ENCODE measurements around the gene SCN5A.
A peak's percentile ranks its signal among the peaks of the same experiment; 100 is the strongest.

The SCN5A gene

DNA sequence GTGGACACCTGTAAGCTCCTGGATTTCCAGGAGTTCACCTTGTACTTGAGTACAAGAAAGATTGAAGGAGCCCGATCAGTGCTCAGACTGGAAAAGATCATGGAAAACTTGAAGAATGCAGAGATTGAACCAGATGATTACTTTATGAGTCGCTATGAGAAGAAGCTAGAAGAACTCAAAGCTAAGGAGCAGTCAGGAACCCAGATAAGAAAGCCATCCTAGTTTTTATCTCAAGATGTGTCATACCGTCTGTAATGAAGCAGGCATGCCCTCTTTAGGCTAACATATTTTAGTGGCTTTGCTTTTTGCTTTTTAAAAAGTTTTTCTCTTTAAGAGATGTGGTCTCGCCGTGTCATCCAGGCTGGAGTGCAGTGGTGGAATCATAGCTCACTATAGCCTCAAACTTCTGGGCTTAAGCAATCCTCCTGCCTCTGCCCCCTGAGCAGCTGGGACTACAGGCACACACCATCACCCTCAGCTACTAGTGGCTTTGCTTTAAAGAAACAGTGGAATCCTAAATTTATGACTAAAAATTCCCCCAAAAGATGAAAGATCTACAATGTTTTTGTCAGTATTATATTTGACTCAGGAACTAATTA lies 125.2 kb downstream of the SCN5A start:
- no peak overlapping the region for H3K4me3 ChIP-seq (ENCODE audit: low read depth, low read length)
- no peaks in the 10 kb centered on the region for H3K27me3 ChIP-seq
- TF ChIP-seq, protein P1, sequence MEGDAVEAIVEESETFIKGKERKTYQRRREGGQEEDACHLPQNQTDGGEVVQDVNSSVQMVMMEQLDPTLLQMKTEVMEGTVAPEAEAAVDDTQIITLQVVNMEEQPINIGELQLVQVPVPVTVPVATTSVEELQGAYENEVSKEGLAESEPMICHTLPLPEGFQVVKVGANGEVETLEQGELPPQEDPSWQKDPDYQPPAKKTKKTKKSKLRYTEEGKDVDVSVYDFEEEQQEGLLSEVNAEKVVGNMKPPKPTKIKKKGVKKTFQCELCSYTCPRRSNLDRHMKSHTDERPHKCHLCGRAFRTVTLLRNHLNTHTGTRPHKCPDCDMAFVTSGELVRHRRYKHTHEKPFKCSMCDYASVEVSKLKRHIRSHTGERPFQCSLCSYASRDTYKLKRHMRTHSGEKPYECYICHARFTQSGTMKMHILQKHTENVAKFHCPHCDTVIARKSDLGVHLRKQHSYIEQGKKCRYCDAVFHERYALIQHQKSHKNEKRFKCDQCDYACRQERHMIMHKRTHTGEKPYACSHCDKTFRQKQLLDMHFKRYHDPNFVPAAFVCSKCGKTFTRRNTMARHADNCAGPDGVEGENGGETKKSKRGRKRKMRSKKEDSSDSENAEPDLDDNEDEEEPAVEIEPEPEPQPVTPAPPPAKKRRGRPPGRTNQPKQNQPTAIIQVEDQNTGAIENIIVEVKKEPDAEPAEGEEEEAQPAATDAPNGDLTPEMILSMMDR (IDR thresholded peaks at IDR 0.05; ENCODE audit: low read depth, low read length) = no peak
- no peaks in the 10 kb centered on the region for H3K36me3 ChIP-seq
- H3K4me1 ChIP-seq = no peaks in the 10 kb centered on the region
- DNase-seq = no peak
- H3K9me3 ChIP-seq = no peaks in the 10 kb centered on the region

DNA sequence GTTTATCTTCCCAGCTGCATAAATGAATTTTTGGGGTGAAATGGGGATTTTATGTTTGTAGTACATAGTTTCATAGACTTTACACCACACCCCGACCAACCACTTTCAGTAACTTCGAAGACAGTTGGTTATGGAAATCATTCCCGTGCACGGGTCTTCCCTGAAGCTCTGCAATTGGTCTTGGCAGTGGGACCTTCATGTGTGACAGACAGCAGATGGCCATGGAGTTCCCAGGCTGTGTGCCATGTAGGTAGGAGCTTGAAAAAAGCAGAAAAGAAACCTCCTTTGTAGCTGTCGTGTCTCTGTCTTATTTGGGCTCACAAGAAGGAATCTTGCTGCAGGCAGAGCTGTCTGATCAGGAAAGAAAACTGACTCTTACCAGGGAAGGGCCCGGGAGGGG lies 127.5 kb downstream of the SCN5A start:
- no peaks in the 10 kb centered on the region for H3K36me3 ChIP-seq
- no peak overlapping the region for H3K4me3 ChIP-seq (ENCODE audit: low read depth, low read length)
- no peaks in the 10 kb centered on the region for H3K4me1 ChIP-seq
- H3K27me3 ChIP-seq = no peaks in the 10 kb centered on the region
- DNase-seq = no peak
- H3K9me3 ChIP-seq = no peaks in the 10 kb centered on the region
- TF ChIP-seq, protein P1 (IDR thresholded peaks at IDR 0.05; ENCODE audit: low read depth, low read length) = no peak

GRCh38 chr3:38521391-38521987 lies 128.0 kb downstream of the SCN5A start:
- DNase-seq = peak; percentile 53
- no peaks in the 10 kb centered on the region for H3K27me3 ChIP-seq
- no peaks in the 10 kb centered on the region for H3K36me3 ChIP-seq
- no peak overlapping the region for H3K4me3 ChIP-seq (ENCODE audit: low read depth, low read length)
- no peaks in the 10 kb centered on the region for H3K9me3 ChIP-seq
- H3K4me1 ChIP-seq = no peaks in the 10 kb centered on the region
- TF ChIP-seq, protein P1 (IDR thresholded peaks at IDR 0.05; ENCODE audit: low read depth, low read length) = peak; percentile 79

DNA sequence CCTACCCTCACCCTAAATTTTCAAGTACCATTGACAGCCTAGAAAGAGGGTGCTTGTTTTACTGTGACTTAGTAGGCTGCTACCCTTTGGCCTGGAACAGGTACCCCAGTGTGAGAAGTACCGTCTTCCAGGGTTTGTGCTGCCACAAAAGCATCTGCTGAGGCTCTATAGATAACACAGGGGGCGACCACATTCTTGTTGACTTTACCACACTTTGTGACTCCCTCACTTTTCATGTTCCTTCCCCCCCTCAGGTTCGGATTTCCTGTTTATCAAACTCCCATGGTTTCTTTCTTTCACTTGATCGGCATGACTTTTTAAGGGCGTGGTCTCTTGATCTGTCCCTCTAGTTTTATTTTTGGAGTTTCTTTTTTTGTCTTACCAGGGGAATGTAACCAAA lies 129.8 kb downstream of the SCN5A start:
- no peaks in the 10 kb centered on the region for H3K9me3 ChIP-seq
- no peaks in the 10 kb centered on the region for H3K27me3 ChIP-seq
- no peak overlapping the region for H3K4me3 ChIP-seq (ENCODE audit: low read depth, low read length)
- DNase-seq = no peak
- no peaks in the 10 kb centered on the region for H3K36me3 ChIP-seq
- TF ChIP-seq, protein P1 (IDR thresholded peaks at IDR 0.05; ENCODE audit: low read depth, low read length) = no peak
- H3K4me1 ChIP-seq = no peaks in the 10 kb centered on the region

DNA sequence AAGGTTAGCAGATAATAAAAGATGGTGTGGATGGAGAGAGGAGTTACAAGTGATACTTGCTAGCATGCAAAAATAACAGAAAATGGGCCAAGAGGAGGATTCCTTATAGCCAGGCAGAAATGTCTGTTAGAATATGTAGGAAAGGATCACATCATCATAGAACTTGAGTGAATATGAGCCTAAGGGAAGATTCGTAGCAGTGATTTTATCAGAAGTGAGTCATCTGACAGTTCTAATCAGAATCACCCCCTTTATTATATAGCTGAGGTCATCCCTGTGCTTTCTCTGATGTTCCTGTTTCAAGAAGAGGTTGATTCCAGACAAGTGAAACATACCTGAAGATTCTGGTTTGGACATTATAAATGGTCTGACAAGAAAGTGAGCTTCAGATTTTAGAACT lies 130.5 kb downstream of the SCN5A start:
- TF ChIP-seq, protein P1 (IDR thresholded peaks at IDR 0.05; ENCODE audit: low read depth, low read length) = no peak
- DNase-seq = no peak
- Histone ChIP-seq H3K27me3 (no peaks in the 10 kb centered on the region), H3K4me3 (ENCODE audit: low read depth, low read length) (no peak overlapping the region), H3K9me3 (no peaks in the 10 kb centered on the region), H3K4me1 (no peaks in the 10 kb centered on the region), H3K36me3 (no peaks in the 10 kb centered on the region)

DNA sequence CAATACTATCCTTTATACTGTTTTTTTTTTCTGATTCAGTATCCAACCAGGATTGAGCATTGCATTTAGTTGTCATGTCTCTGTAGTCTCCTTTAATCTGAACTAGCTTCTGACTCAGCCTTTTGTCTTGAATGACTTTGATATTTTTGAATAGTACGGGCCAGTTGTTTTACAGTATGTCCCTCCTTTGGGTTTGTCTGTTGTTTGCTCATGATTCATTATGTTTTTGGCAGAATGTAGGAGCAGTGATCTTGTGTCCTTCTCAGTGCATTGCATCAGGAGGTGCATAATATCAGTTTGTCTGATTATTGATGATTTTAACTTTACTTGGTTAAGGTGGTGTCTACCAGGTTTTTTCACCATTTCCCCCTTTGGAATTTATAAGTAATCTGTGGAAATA lies 132.8 kb downstream of the SCN5A start:
- Histone ChIP-seq H3K27me3 (no peaks in the 10 kb centered on the region), H3K36me3 (no peaks in the 10 kb centered on the region), H3K9me3 (no peaks in the 10 kb centered on the region), H3K4me1 (no peaks in the 10 kb centered on the region), H3K4me3 (ENCODE audit: low read depth, low read length) (no peak overlapping the region)
- no peak for DNase-seq
- TF ChIP-seq, protein P1 (IDR thresholded peaks at IDR 0.05; ENCODE audit: low read depth, low read length) = no peak
